ENCODE measurements around the gene B3GNT5.
A peak's percentile ranks its signal among the peaks of the same experiment; 100 is the strongest.

Gene B3GNT5

DNA sequence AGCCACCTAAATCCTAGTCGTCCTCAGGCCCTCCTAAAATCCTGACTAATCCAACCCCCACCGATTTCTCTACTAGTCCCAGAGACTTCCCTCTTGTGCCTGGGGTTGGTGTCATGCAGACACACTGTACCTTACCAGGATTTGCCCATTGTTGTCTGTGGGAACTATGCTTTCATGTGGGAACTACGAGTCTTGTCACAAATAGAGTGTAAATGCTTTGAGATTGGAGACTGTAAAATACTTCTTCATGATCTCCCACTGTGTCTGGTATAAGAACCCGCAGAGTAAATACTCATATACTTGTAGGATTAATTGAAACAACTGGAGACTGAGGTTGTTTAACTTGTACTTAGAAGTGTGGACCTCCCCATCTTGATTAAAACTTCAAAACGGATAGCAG is 11.2 kb downstream of the B3GNT5 start:
- Histone ChIP-seq H3K27ac (ENCODE audit: poor library complexity, severe bottlenecking) (peak overlapping the region; percentile 93), H3K4me1 (ENCODE audit: insufficient read depth, poor library complexity, severe bottlenecking) (peaks cover 87% of the 10 kb centered on the region)

DNA sequence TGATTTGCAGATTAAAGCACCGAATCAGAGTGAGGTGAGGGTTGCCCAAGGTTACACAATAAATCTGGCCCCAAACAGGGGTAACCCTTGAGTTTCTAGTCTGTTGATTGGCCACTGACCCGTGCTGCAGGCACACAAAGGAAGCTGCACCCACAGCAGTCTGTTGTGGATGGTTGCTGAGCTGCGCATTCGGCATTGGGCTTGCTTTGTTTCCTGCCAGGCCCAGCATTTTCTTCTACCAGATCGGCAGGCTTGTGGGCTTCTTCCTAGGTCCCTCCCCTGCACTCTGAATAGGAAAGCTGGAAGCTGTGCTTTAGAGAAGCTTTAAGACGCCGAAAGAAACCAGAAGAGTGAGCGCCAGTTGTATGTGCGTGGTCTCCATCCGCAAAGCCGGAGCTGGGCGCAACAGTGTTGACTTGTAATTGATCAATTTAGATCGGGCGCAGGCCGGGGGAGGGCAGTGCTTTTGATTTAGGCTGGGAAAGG is 12.1 kb downstream of the B3GNT5 start:
- H3K4me3 ChIP-seq (ENCODE audit: severe bottlenecking): no peak overlapping the region
- H3K27me3 ChIP-seq (ENCODE audit: insufficient read depth, poor library complexity, severe bottlenecking): no peaks in the 10 kb centered on the region
- peaks cover 60% of the 10 kb centered on the region for H3K36me3 ChIP-seq (ENCODE audit: low read depth)
- peak; percentile 15; the same call in 2 of the 3 replicates for ATAC-seq (ENCODE audit: low read depth)
- no peaks in the 10 kb centered on the region for H3K9me3 ChIP-seq (ENCODE audit: severe bottlenecking)
- peak overlapping the region; percentile 93 for H3K27ac ChIP-seq (ENCODE audit: poor library complexity, severe bottlenecking)
- no peak for DNase-seq (ENCODE audit: low spot score)
- peaks cover 86% of the 10 kb centered on the region for H3K4me1 ChIP-seq (ENCODE audit: insufficient read depth, poor library complexity, severe bottlenecking)
- TF ChIP-seq, protein P1, sequence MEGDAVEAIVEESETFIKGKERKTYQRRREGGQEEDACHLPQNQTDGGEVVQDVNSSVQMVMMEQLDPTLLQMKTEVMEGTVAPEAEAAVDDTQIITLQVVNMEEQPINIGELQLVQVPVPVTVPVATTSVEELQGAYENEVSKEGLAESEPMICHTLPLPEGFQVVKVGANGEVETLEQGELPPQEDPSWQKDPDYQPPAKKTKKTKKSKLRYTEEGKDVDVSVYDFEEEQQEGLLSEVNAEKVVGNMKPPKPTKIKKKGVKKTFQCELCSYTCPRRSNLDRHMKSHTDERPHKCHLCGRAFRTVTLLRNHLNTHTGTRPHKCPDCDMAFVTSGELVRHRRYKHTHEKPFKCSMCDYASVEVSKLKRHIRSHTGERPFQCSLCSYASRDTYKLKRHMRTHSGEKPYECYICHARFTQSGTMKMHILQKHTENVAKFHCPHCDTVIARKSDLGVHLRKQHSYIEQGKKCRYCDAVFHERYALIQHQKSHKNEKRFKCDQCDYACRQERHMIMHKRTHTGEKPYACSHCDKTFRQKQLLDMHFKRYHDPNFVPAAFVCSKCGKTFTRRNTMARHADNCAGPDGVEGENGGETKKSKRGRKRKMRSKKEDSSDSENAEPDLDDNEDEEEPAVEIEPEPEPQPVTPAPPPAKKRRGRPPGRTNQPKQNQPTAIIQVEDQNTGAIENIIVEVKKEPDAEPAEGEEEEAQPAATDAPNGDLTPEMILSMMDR (IDR thresholded peaks at IDR 0.05; ENCODE audit: poor library complexity, severe bottlenecking): no peak

More for the DNA sequence above, 11.2 kb downstream of the B3GNT5 start:
- Histone ChIP-seq H3K36me3 (ENCODE audit: low read depth) (peaks cover 58% of the 10 kb centered on the region), H3K4me3 (ENCODE audit: severe bottlenecking) (no peak overlapping the region), H3K27me3 (ENCODE audit: insufficient read depth, poor library complexity, severe bottlenecking) (no peaks in the 10 kb centered on the region), H3K9me3 (ENCODE audit: severe bottlenecking) (no peaks in the 10 kb centered on the region)
- ATAC-seq (ENCODE audit: low read depth): no peak
- TF ChIP-seq, protein P1 (IDR thresholded peaks at IDR 0.05; ENCODE audit: poor library complexity, severe bottlenecking): no peak
- no peak for DNase-seq (ENCODE audit: low spot score)

DNA sequence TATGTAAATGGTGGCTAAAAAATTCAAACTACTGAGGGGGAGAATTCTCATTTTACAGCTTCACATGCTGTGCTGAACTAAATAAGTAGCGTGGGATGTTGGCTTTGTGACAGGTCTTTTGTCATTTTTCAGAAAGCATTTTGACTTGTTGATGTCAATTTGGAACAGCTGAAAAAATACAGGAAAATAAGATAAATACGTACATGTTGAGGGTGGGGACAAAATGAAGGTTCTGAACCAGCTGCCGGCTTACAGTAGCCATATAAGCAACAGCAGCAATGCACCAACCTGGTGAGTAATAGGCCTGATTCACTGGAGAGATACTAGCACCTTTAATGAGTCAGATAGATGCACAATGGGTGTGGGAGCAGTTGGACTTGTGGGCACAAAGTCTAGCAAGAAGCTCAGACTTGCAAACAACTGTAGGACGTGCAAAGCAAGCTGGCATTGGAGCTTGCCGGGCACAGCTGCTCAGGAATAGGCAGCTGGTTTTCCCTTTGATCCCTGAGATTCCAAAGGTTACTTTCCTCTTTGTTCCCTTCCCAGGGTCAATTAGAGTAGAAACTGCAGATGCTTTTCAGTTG is 12.9 kb downstream of the B3GNT5 start:
- ATAC-seq (ENCODE audit: low read depth) (peak; percentile 94), DNase-seq (ENCODE audit: low spot score) (peak; percentile 90)
- TF ChIP-seq, protein P1 (IDR thresholded peaks at IDR 0.05; ENCODE audit: poor library complexity, severe bottlenecking): no peak
- Histone ChIP-seq H3K9me3 (ENCODE audit: severe bottlenecking) (no peaks in the 10 kb centered on the region), H3K4me1 (ENCODE audit: insufficient read depth, poor library complexity, severe bottlenecking) (peaks cover 86% of the 10 kb centered on the region), H3K36me3 (ENCODE audit: low read depth) (peaks cover 60% of the 10 kb centered on the region), H3K4me3 (ENCODE audit: severe bottlenecking) (no peak overlapping the region), H3K27ac (ENCODE audit: poor library complexity, severe bottlenecking) (peak overlapping the region; percentile 93), H3K27me3 (ENCODE audit: insufficient read depth, poor library complexity, severe bottlenecking) (no peaks in the 10 kb centered on the region)

DNA sequence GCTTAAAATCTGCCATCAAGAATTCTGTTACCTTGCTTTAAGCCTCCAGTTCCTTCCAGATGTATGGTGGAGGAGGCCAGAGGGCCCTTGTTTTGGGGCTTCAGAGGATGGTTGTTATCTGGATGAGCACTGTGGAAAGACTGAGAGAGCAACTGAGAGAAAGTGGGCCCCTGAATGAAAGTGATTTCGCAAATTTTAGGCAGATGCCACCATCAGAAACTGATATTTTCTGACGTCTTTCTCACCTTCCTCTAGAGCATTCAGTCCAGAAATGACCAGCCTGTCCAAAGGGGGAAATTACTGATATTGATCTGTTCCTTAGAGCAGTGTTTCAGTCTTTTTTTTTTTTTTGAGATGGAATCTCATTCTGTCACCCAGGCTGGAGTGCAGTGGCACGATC is 13.4 kb downstream of the B3GNT5 start:
- Histone ChIP-seq H3K27ac (ENCODE audit: poor library complexity, severe bottlenecking) (peak overlapping the region; percentile 93), H3K9me3 (ENCODE audit: severe bottlenecking) (no peaks in the 10 kb centered on the region), H3K36me3 (ENCODE audit: low read depth) (peaks cover 60% of the 10 kb centered on the region), H3K4me3 (ENCODE audit: severe bottlenecking) (no peak overlapping the region), H3K4me1 (ENCODE audit: insufficient read depth, poor library complexity, severe bottlenecking) (peaks cover 83% of the 10 kb centered on the region), H3K27me3 (ENCODE audit: insufficient read depth, poor library complexity, severe bottlenecking) (no peaks in the 10 kb centered on the region)
- DNase-seq (ENCODE audit: low spot score) (no peak), ATAC-seq (ENCODE audit: low read depth) (no peak)
- TF ChIP-seq, protein P1 (IDR thresholded peaks at IDR 0.05; ENCODE audit: poor library complexity, severe bottlenecking): no peak

DNA sequence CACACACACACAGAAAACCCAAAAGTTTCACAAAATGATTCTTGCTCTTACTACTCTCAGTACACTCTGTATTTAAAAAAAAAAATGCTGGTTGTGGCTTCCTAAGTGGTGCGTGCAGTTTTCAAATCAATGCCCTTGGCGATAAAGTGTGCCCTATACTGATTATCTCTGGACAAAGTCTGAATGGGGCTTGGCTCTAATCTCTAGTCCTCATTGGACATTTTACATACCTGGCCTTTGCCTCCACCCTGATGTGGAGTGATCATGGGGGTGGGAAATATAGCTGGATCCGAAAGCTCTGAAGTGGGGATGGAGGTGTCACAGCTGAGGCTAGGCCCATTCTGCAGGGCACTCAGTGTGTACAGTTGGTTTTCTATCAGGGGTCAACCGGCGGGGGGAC is 14.1 kb downstream of the B3GNT5 start:
- Histone ChIP-seq H3K36me3 (ENCODE audit: low read depth) (peaks cover 65% of the 10 kb centered on the region), H3K4me1 (ENCODE audit: insufficient read depth, poor library complexity, severe bottlenecking) (peaks cover 85% of the 10 kb centered on the region), H3K27me3 (ENCODE audit: insufficient read depth, poor library complexity, severe bottlenecking) (no peaks in the 10 kb centered on the region), H3K9me3 (ENCODE audit: severe bottlenecking) (no peaks in the 10 kb centered on the region), H3K27ac (ENCODE audit: poor library complexity, severe bottlenecking) (peak overlapping the region; percentile 93), H3K4me3 (ENCODE audit: severe bottlenecking) (no peak overlapping the region)
- TF ChIP-seq, protein P1 (IDR thresholded peaks at IDR 0.05; ENCODE audit: poor library complexity, severe bottlenecking): no peak
- ATAC-seq (ENCODE audit: low read depth) (no peak), DNase-seq (ENCODE audit: low spot score) (no peak)
